Mucosa of gallbladder (tissue), 1 donor: ENCODE measurements around the gene VAPB. TPM values are rescaled to one million over a fixed set of nuclear protein-coding genes. Genes with fewer than 3 reads are reported as not detected.
A peak's percentile ranks its signal among the peaks of the same experiment; 100 is the strongest.

ENCODE experiments used
- DNase-seq: peaks from one replicate; pipeline ENCODE4 v3.0.0-alpha.2; 2020; ENCODE audit warnings: low spot score
- total RNA-seq: library from RNA; stranded (reverse); gene quantifications from one replicate; pipeline ENCODE4 v1.2.1, GENCODE V29; 2021
- donor health status: DM: no; HTN: no; CAD: no.

Gene VAPB
- total RNA-seq, 1 donor from 2014 or later, result 63.0 TPM

DNA sequence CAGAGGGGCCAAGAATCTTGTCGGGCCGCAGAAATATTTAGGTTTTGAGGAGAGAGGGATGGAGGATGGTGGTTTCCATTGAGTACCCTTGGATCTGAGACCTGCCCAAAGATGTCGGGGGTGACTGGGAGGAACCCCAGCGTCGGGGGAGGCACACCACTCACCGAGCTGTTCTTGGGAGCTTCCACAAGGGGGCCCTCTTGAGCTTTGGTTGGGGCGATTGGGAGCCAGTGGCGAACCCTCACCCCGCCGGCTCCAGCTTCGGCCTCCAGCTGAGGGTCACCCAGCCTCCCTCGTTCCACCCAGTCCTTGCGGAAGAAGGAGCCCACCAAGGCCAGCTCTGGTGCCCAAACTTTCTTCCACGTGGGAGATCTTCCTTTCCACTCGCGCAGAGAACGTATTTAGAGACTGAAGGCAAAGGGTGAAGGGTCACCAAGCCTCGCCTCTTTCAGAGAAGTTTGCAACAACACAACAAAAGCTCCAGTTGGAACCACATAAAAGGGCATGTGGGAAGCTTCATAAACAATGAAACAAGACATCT lies 92.5 kb downstream of the VAPB start:
- DNase-seq, result peak; percentile 37

- DNase-seq, result no peak
Measured at GRCh38 chr20:58482416-58482815, 93.4 kb downstream of the VAPB start.

DNA sequence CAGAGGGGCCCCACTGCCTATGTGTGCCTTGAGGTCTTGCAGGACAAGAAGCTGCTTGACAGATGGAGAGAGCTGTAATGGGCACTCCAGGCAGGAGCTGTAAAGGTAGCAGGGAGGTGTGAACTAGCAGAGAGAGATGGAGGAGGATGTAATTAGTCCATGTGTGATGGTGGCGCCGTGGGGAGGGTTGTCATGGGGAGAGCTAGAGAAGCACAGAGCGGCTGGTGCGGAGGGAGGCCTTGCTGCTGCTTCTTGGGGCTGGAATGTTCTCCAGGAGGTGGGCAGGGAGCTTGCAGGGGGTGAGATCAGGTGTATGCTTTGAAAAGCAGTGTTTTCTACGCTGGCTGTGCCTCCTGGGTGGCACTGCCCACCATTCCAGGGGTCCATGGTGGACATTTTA lies 94.0 kb downstream of the VAPB start:
- DNase-seq, result no peak

DNA sequence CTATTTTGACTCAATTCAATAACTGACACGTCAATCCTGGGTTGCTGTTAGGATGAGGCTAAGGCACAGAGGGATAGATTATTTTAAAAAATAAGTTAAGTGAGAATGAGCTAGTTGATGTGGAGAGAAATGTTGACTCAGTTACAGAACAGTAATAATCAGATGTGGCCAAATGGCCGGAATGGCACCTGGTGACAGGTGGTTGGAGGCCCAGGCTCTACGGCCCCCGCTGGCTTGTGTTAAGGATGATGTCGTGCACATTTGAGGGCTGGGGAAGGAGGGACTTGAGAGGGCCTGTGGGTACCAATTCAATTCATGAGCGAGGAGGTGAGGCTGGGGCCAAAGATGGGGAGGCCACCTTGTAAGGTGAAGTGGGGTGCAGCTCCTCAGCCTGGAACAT lies 94.4 kb downstream of the VAPB start:
- DNase-seq, result no peak

DNA sequence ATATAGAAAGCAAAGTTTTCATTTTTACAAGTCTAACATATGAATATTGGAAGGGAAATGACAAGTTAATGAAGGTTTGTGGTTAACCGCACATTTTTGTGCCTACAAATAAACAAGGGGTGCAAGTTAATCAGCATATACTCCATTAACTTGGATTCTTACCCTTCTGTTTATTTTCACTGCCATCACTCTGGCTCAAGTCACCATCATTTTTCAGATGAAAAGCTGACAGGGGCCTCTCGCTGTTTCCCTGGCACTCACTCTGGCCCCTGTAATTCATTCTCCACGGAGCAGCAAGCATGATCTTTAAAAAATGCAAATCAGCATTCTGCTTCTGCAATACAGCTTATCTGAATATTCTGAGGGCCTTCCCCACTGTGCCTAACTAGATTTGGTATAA lies 96.4 kb downstream of the VAPB start:
- DNase-seq, result no peak

DNA sequence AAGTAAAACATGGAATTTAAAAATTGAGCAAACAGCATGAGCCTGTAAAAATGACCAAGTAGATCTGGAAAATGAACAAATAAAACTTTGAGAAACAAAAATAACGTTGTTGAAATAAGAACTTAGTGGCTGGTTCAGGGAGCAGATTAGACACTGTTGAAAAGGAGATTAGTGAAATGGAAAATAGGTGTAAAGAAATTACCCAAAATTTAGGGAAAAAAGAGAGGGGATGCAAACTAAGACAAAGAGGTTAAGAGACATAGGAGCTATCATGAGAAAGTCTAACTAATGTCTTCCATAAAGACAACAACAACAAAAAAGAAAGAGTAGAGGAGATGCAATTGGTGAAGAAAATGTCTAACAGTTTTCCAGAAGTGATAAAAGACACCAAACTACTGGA lies 97.2 kb downstream of the VAPB start:
- DNase-seq, result no peak

DNA sequence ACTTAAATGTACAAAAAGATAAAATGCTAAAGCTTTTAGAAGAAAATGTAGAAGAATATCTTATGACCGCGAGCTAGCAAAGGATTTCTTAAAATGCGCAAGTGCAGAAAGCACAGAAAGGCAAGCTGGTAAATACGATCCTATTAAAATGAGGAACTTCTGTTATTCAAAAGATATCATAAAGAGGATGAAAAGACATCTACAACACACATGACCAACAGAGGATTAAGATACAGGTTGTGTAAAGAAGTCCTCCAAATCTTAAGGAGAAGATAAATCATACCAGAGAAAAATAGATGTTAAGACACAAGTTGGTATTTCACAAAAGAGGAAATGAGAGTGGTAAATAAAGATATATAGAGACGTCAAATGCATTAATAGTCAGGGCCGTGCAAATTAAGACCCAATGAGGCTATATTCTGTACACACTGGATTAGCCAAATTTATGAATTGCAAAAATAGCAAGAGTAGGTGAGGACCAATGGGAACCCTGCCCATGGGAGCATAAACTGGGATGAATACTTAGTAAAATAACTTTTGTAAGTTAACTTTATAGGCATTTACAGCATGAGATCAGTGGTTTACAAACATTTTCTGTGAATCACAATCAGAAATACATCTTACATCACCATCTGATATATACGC lies 103.2 kb downstream of the VAPB start:
- no peak for DNase-seq

DNA sequence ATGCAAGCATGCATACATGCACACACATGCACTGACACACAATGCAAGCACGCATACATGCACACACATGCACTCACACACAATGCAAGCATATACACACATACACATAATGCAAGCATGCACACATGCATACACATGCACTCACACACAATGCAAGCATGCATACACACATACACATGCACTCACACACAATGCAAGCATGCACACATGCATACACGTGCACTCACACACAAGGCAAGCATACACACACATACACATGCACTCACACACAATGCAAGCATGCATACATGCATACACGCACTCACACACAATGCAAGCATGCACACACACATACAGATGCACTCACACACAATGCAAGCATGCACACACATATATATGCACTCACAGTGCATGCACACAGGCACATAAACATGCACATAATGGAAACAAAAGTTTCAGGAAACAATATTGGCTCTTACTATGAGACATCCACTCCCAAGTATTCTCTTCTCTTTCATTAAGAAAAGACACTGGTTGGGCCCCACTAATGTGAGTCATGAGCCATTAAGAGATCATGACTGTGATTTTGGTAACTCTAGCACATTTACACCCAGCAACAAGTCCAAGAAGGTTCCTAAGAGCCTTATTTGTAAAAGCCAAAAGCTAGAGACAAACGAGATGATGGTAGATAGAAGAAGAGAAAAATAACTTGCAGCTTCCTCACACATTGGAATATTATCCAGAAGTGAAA lies 103.9 kb downstream of the VAPB start:
- DNase-seq, result no peak

- no peak for DNase-seq
Measured at GRCh38 chr20:58494923-58495622, 106.0 kb downstream of the VAPB start.

DNA sequence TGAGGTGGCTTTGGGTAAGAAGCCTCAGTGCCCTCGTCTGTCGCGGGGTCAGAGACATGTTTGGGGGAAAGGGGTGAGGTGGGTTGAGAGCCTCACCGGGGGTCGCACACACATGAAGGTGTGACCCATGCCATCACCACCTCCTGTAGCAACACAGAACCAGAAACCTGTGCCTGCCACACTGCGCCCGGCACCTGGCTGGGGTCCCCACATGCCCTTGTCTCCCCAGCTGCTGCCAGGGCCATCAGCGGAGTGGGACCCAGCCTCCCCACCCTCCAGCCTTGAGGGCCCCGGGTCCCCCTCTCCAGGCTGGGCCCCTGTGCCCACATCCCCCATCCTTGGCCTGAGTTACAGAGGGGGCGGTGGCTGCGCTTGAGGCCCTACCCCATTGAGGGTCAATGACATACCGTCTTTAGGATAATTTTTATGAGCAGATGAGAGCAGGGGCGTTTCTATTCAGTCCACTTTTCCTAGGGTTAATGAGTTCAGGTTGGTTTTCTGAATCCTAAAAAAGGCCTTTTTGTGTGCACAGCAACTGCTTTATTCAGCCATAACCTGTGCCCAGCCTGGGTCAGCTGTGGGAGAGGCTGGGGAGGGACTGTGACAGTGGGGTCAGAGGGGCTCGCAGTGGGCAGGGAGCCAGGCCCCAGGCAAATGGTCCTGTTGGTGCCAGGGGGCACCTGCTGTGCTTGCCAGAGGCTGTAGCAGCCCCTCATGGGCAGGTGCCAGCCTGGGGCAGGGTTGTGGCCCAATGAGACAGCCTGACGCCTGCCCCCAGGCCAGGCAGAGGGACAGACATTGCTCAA lies 106.8 kb downstream of the VAPB start:
- no peak for DNase-seq

GRCh38 chr20:58496429-58496769 lies 107.4 kb downstream of the VAPB start:
- DNase-seq, result no peak

- DNase-seq, result no peak
Measured at GRCh38 chr20:58497076-58497641, 108.1 kb downstream of the VAPB start.

DNA sequence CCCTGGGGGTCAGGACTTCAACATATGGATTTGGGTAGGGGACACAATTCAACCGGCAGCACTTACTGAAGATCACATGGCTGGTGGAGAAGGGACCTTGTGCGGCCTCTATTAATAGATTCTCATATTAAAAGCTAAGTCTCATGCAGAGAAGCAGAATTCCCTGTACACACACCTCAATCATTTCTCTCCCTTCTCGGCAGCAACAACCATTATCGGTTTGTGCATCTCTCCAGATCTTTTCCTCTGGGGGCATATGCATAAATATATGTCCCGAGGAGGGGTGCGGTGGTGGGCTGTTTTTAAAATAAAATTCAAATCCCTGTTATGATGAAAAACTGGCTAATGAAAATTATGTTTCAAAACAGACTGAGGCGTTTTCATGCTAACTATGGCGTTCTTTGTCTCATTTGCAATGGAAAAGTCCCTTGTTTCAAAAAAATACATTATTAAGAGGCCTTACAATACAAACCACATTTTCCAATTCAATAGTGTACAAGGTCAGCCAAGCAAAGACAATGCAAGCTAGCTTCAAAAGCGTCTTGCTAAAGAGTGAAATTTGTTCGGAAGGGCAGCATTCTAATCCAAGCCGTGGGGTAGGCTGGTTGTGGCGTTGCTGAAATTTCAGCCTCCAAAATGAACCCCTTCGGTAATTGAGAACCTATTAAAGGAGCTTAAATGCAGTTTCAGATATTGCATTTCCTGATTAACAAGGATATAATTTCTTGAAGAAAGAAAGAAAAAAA lies 108.9 kb downstream of the VAPB start:
- no peak for DNase-seq

DNA sequence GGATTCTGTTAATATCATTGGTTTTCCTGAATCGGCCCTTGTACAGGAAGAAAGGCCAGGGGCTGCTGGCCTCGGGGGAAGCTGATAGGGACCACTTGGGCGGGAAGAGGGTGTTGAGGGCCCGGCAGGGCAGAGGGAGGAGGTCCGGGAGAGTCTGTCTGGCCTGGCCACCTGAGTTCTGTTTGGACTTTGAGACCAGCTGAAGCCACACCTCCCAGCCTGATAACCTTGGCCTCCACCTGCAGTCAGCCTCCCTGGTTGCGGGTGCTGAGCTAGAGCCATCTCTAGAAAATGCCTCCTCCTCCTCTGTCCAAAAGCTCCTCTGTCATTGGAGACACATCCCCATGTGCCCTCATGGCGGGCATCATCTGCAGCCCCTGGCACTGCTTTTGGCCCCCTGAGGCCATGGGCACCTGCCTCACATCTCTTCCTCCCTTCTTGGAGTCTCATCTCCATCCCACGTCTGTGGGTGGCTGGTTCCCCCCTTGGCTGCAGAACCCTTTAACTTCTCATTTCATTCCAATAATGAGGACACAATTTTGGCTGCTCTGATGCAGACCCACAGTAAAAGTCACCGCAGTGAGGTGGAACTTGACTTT lies 109.5 kb downstream of the VAPB start:
- peak; percentile 33 for DNase-seq

GRCh38 chr20:58500256-58500655 lies 111.2 kb downstream of the VAPB start:
- no peak for DNase-seq

Other genes with a start within 250 kb of the VAPB start
- not detected for gene ANKRD60, start 160.6 kb upstream of the VAPB start, total RNA-seq
- 21.3 TPM for gene RAB22A, start 79.5 kb upstream of the VAPB start, total RNA-seq
- gene APCDD1L, start 126.2 kb downstream of the VAPB start, total RNA-seq, result 1.1 TPM